ENCODE results near the gene RGS1.

RGS1 gene

GRCh38 chr1:192553741-192554140 is 21.8 kb upstream of the RGS1 start:
- no peak for DNase-seq (ENCODE audit: low read depth in 4 of 4, low spot score in 1 of 4)

- DNase-seq (ENCODE audit: low read depth in 4 of 4, low spot score in 1 of 4): no peak
These were observed 20.7 kb upstream of the RGS1 start for GRCh38 chr1:192554904-192555303.

GRCh38 chr1:192555399-192555798 is 20.2 kb upstream of the RGS1 start:
- no peak for DNase-seq (ENCODE audit: low read depth in 4 of 4, low spot score in 1 of 4)

- DNase-seq (ENCODE audit: low read depth in 4 of 4, low spot score in 1 of 4): no peak
These were observed 17.6 kb upstream of the RGS1 start for GRCh38 chr1:192557841-192558595.

- DNase-seq (ENCODE audit: low read depth in 4 of 4, low spot score in 1 of 4): no peak
These were observed 16.2 kb upstream of the RGS1 start for GRCh38 chr1:192559115-192560006.

GRCh38 chr1:192561301-192561700 is 14.3 kb upstream of the RGS1 start:
- DNase-seq (ENCODE audit: low read depth in 4 of 4, low spot score in 1 of 4): no peak

- no peak for DNase-seq (ENCODE audit: low read depth in 4 of 4, low spot score in 1 of 4)
These were observed 12.4 kb upstream of the RGS1 start for GRCh38 chr1:192563129-192563528.

GRCh38 chr1:192564099-192564498 is 11.5 kb upstream of the RGS1 start:
- no peak for DNase-seq (ENCODE audit: low read depth in 4 of 4, low spot score in 1 of 4)

- no peak for DNase-seq (ENCODE audit: low read depth in 4 of 4, low spot score in 1 of 4)
These were observed 9.6 kb upstream of the RGS1 start for GRCh38 chr1:192565946-192566345.

GRCh38 chr1:192566657-192567056 is 8.9 kb upstream of the RGS1 start:
- no peak for DNase-seq (ENCODE audit: low read depth in 4 of 4, low spot score in 1 of 4)

GRCh38 chr1:192568063-192568462 is 7.5 kb upstream of the RGS1 start:
- no peak for DNase-seq (ENCODE audit: low read depth in 4 of 4, low spot score in 1 of 4)

- no peak for DNase-seq (ENCODE audit: low read depth in 4 of 4, low spot score in 1 of 4)
These were observed 3.9 kb upstream of the RGS1 start for GRCh38 chr1:192571668-192572067.

GRCh38 chr1:192573499-192573898 is 2.1 kb upstream of the RGS1 start:
- DNase-seq (ENCODE audit: low read depth in 4 of 4, low spot score in 1 of 4): no peak

- DNase-seq (ENCODE audit: low read depth in 4 of 4, low spot score in 1 of 4): no peak
These were observed 1.5 kb upstream of the RGS1 start for GRCh38 chr1:192574073-192574472.

GRCh38 chr1:192576190-192577144 is 894 bp downstream of the RGS1 start:
- no peak for DNase-seq (ENCODE audit: low read depth in 4 of 4, low spot score in 1 of 4)

GRCh38 chr1:192577145-192578140 is 1.9 kb downstream of the RGS1 start:
- DNase-seq (ENCODE audit: low read depth in 4 of 4, low spot score in 1 of 4): no peak

- no peak for DNase-seq (ENCODE audit: low read depth in 4 of 4, low spot score in 1 of 4)
These were observed 2.8 kb downstream of the RGS1 start for GRCh38 chr1:192578144-192578909.

- DNase-seq (ENCODE audit: low read depth in 4 of 4, low spot score in 1 of 4): no peak
These were observed 3.6 kb downstream of the RGS1 start for GRCh38 chr1:192579010-192579738.

Data from stimulated activated CD4-positive, alpha-beta T cell treated with anti-CD3 and anti-CD28 coated beads, Interleukin-1b, Interleukin-23, amount 100 ng/mL, for 24 hours (primary cell).